ENCODE measurements around the gene ZNF669. TPM values are rescaled to one million over a fixed set of nuclear protein-coding genes. Genes with fewer than 3 reads are reported as not detected.
"Not testable (repeated sequence)": the region's sequence is repeated elsewhere in the genome, so short reads cannot be mapped to it uniquely, and the experiment has no call there.

ZNF669 gene
- total RNA-seq, 4 donors from 2014 or later, result 1.3 to 7.3 (median 2.7) TPM

GRCh38 chr1:247131236-247131635 lies 27.1 kb upstream of the ZNF669 start:
- Histone ChIP-seq H3K9me3 (peaks cover 4 to 9% (median 6%) of the 10 kb centered on the region in 3 donors), H3K4me3 (no peak overlapping the region), H3K4me1 (peaks cover 0 to 5% of the 10 kb centered on the region in 2 donors), H3K27ac (no peak overlapping the region), H3K36me3 (peaks cover 0 to 4% of the 10 kb centered on the region in 2 donors), H3K27me3 (no peaks in the 10 kb centered on the region)
- no peak for TF ChIP-seq CTCF (IDR thresholded peaks at IDR 0.05 in 4 of 5, conservative IDR thresholded peaks at IDR 0.05 in 1 of 5)
- TF ChIP-seq POLR2A (IDR thresholded peaks at IDR 0.05), result no peak
- ATAC-seq (no peak), DNase-seq (no peak)
- intact Hi-C loops (cut with DNase I; ENCODE audit: low total_unique reads) (no loop called here), in situ Hi-C loops (cut with MboI; ENCODE audit: low sequenced_read_pairs in 4 of 4) (no loop called here)

- ATAC-seq; in situ Hi-C loops (cut with MboI; ENCODE audit: low sequenced_read_pairs in 4 of 4); DNase-seq; H3K27ac ChIP-seq; H3K36me3 ChIP-seq; H3K9me3 ChIP-seq; H3K27me3 ChIP-seq; H3K4me1 ChIP-seq: not testable (repeated sequence)
- intact Hi-C loops (cut with DNase I; ENCODE audit: low total_unique reads), result loop anchor here (5.0 kb wide), 1 partner anchor 40 kb away; no protein-coding TSS in a partner anchor
- H3K4me3 ChIP-seq, result peak overlapping the region in 1 of 4 donors; percentile 2
Measured at GRCh38 chr1:247127519-247128282, 23.5 kb upstream of the ZNF669 start.

GRCh38 chr1:247126601-247127000 lies 22.4 kb upstream of the ZNF669 start:
- H3K4me1 ChIP-seq; H3K9me3 ChIP-seq; H3K27me3 ChIP-seq; in situ Hi-C loops (cut with MboI; ENCODE audit: low sequenced_read_pairs in 4 of 4); H3K27ac ChIP-seq; H3K36me3 ChIP-seq; H3K4me3 ChIP-seq; DNase-seq: not testable (repeated sequence)
- peak; percentile 66 to 73 for ATAC-seq
- intact Hi-C loops (cut with DNase I; ENCODE audit: low total_unique reads), result loop anchor here (5.0 kb wide), 1 partner anchor 41 kb away; no protein-coding TSS in a partner anchor

GRCh38 chr1:247126166-247126565 lies 22.0 kb upstream of the ZNF669 start:
- ATAC-seq, result peak; percentile 96 to 99
- intact Hi-C loops (cut with DNase I; ENCODE audit: low total_unique reads), result loop anchor here (5.0 kb wide), 1 partner anchor 41 kb away; no protein-coding TSS in a partner anchor
- DNase-seq; in situ Hi-C loops (cut with MboI; ENCODE audit: low sequenced_read_pairs in 4 of 4); H3K4me1 ChIP-seq; H3K4me3 ChIP-seq; H3K36me3 ChIP-seq; H3K27me3 ChIP-seq; H3K9me3 ChIP-seq: not testable (repeated sequence)
- H3K27ac ChIP-seq, result peak overlapping the region in 1 of 4 donors; percentile 17

GRCh38 chr1:247121382-247121781 lies 17.2 kb upstream of the ZNF669 start:
- ATAC-seq, result no peak
- H3K36me3 ChIP-seq, result no peaks in the 10 kb centered on the region
- in situ Hi-C loops (cut with MboI; ENCODE audit: low sequenced_read_pairs in 4 of 4), result no loop called here
- H3K9me3 ChIP-seq, result no peaks in the 10 kb centered on the region
- no peak for DNase-seq
- TF ChIP-seq POLR2A (IDR thresholded peaks at IDR 0.05) (no peak), CTCF (IDR thresholded peaks at IDR 0.05 in 4 of 5, conservative IDR thresholded peaks at IDR 0.05 in 1 of 5) (no peak)
- H3K27ac ChIP-seq, result no peak overlapping the region
- no peaks in the 10 kb centered on the region for H3K27me3 ChIP-seq
- H3K4me3 ChIP-seq, result no peak overlapping the region
- no peaks in the 10 kb centered on the region for H3K4me1 ChIP-seq
- intact Hi-C loops (cut with DNase I; ENCODE audit: low total_unique reads), result no loop called here

GRCh38 chr1:247120408-247120668 lies 16.2 kb upstream of the ZNF669 start:
- DNase-seq; H3K4me3 ChIP-seq; H3K4me1 ChIP-seq; H3K27ac ChIP-seq; ATAC-seq; H3K27me3 ChIP-seq; H3K9me3 ChIP-seq; H3K36me3 ChIP-seq; intact Hi-C loops (cut with DNase I; ENCODE audit: low total_unique reads); in situ Hi-C loops (cut with MboI; ENCODE audit: low sequenced_read_pairs in 4 of 4): not testable (repeated sequence)

Data from gastrocnemius medialis (tissue), 4 donors.